Sigmoid colon (tissue), 7 donors: ENCODE results near the gene DHRS3. TPM values are rescaled to one million over a fixed set of nuclear protein-coding genes. Genes with fewer than 3 reads are reported as not detected.
"Not testable (repeated sequence)": the region's sequence is repeated elsewhere in the genome, so short reads cannot be mapped to it uniquely, and the experiment has no call there.

Experiments used
- DNase-seq: peaks from one replicate; pipeline ENCODE4 v3.0.0-alpha.2; 2019
- H3K27ac ChIP-seq, 4 donors: fragments of 200-600 bp; sonication (generic); one replicate each; pipeline ENCODE4 v1.5.1; 2016 to 2019; ENCODE audit warnings: mild to moderate bottlenecking in 1 of 4
- H3K27me3 ChIP-seq, 3 donors: fragments of 200-600 bp; sonication (generic); one replicate each; pipeline ENCODE4 v1.5.1; 2019; ENCODE audit warnings: mild to moderate bottlenecking in 1 of 3
- H3K36me3 ChIP-seq, 4 donors: fragments of 200-600 bp; sonication (generic); one replicate each; pipeline ENCODE4 v1.5.1; 2016 to 2019
- H3K4me1 ChIP-seq, 4 donors: fragments of 200-600 bp; sonication (generic); one replicate each; pipeline ENCODE4 v1.5.1; 2017 to 2019
- H3K4me3 ChIP-seq, 4 donors: fragments of 200-600 bp; sonication (generic); one replicate each; pipeline ENCODE4 v1.5.1; 2017 to 2019; ENCODE audit warnings: mild to moderate bottlenecking in 2 of 4, moderate library complexity in 1 of 4
- H3K9me3 ChIP-seq, 4 donors: fragments of 200-600 bp in 3 of 4; sonication (generic) in 3 of 4; one replicate each; pipeline versions ENCODE4 v1.5.1 to v1.6.1; 2013 to 2019
- CTCF ChIP-seq, 4 experiments: fragments of 450-650 bp in 3 of 4; fragments of 200-600 bp in 1 of 4; IDR thresholded peaks; one replicate each; pipeline ENCODE4 v1.5.1; 2016 to 2019; ENCODE audit warnings: antibody characterized with exemption in 4 of 4, mild to moderate bottlenecking in 3 of 4, moderate library complexity in 2 of 4
- EP300 ChIP-seq, 4 donors: sonication (generic); formaldehyde crosslinking; IDR thresholded peaks; one replicate each; pipeline ENCODE4 v1.6.1; 2017; ENCODE audit warnings: antibody characterized with exemption in 4 of 4
- POLR2A ChIP-seq, 2 donors: fragments of 450-650 bp; IDR thresholded peaks; one replicate each; pipeline ENCODE4 v1.6.1; 2016; ENCODE audit warnings: antibody characterized with exemption in 2 of 2, mild to moderate bottlenecking in 2 of 2, moderate library complexity in 2 of 2
- POLR2AphosphoS5 ChIP-seq, 4 donors: sonication (generic); formaldehyde crosslinking; IDR thresholded peaks; one replicate each; pipeline ENCODE4 v1.6.1; 2017; ENCODE audit warnings: antibody characterized with exemption in 4 of 4
- WGBS, 2 donors: extraction: QIAGEN DNeasy Blood & Tissue Kit; methylation state at CpG; one replicate each; pipeline ENCODE4 v1.1.7; 2013; 5-methylcytosine and 5-hydroxymethylcytosine counted together
- intact Hi-C: fragments of 100-400 bp; cut with DNase I; formaldehyde crosslinking; loops from one replicate; pipeline ENCODE4 v1.15.1; 2023
- polyA plus RNA-seq, 3 donors: library from polyadenylated mRNA; stranded (reverse); fragments of 200-250 nt; gene quantifications; one replicate each; pipeline ENCODE4 v1.2.3, GENCODE V29; 2013
- total RNA-seq, 4 donors: library from RNA; depleted of rRNA; stranded (reverse); fragments of >200 nt; gene quantifications; one replicate each; pipeline ENCODE4 v1.1.0, GENCODE V29; 2016
- donor health status: healthy with polysubstance abuse.
- donor health status: Bipolar disorder and iron deficiency.
- donor health status: healthy.

The DHRS3 gene
- total and polyA plus RNA-seq, 7 donors: 34.8 to 102 (median 47.9) TPM

GRCh38 chr1:12567288-12567819 is 50.7 kb downstream of the DHRS3 start:
- DNase-seq: no peak
- peaks cover 0 to 5% (median 0%) of the 10 kb centered on the region in 4 donors for H3K9me3 ChIP-seq
- H3K4me1 ChIP-seq: peaks cover 0 to 22% (median 11%) of the 10 kb centered on the region in 4 donors
- H3K36me3 ChIP-seq: peaks cover 0 to 44% (median 25%) of the 10 kb centered on the region in 4 donors
- 87 to 91% methylated on average over 9 of the region's 9 CpGs for WGBS, 2 donors
- peak overlapping the region in 3 of 4 donors; percentile 7 to 70 (median 34) for H3K27ac ChIP-seq
- intact Hi-C loops: no loop called here
- H3K4me3 ChIP-seq: no peak overlapping the region
- TF ChIP-seq EP300 (IDR thresholded peaks at IDR 0.05) (no peak), POLR2A (IDR thresholded peaks at IDR 0.05) (no peak), POLR2AphosphoS5 (IDR thresholded peaks at IDR 0.05) (peak in 1 of 4 donors; percentile 10)
- no peaks in the 10 kb centered on the region for H3K27me3 ChIP-seq

DNA sequence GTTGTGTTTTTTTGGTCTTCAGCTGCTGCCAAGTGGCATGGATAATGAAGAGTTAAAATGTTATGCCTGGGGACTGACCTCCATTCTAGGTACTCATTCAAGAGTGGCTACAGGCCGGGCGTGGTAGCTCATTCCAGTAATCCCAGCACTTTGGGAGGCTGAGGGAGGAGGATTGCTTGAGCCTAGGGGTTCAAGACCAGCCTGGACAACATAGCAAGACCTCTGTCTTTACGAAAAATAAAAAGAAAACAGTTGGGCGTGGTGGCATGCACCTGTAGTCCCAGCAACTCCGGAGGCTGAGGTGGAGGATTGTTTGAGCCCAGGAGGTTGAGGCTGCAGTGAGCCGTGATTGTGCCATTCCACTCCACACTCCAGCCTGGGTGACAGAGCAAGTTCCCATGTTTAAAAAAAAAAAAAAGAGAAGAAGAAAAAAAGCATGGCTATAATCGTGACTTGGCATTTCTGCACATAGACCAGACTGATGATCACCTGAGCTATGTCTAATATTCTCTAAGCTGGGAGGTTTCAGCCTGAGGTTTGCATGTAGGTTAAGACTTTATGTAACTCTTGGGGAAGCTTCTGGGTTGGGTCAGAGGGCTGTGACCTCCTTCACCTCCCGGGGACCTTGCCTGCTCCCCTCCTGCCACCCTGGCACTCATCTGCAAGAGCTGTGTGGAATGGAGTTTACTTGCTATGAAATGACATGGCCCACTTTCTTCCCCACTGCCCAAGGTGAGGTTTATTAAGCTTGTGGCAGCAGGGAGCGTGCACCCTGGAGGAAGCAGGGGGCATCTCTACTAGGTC is 51.3 kb downstream of the DHRS3 start:
- WGBS, 2 donors: 78 to 85% methylated on average over 9 of the region's 9 CpGs
- no peaks in the 10 kb centered on the region for H3K27me3 ChIP-seq
- H3K36me3 ChIP-seq: peaks cover 0 to 37% (median 22%) of the 10 kb centered on the region in 4 donors
- TF ChIP-seq POLR2AphosphoS5 (IDR thresholded peaks at IDR 0.05) (no peak), EP300 (IDR thresholded peaks at IDR 0.05) (no peak), CTCF (IDR thresholded peaks at IDR 0.05) (no peak), POLR2A (IDR thresholded peaks at IDR 0.05) (no peak)
- no peak overlapping the region for H3K4me3 ChIP-seq
- peaks cover 0 to 5% (median 0%) of the 10 kb centered on the region in 4 donors for H3K9me3 ChIP-seq
- intact Hi-C loops: no loop called here
- peaks cover 0 to 22% (median 11%) of the 10 kb centered on the region in 4 donors for H3K4me1 ChIP-seq
- H3K27ac ChIP-seq: peak overlapping the region in 3 of 4 donors; percentile 7 to 70 (median 34)
- DNase-seq: no peak

- Histone ChIP-seq H3K9me3 (peaks cover 0 to 5% (median 0%) of the 10 kb centered on the region in 4 donors), H3K27me3 (no peaks in the 10 kb centered on the region), H3K4me3 (no peak overlapping the region), H3K4me1 (peaks cover 0 to 22% (median 11%) of the 10 kb centered on the region in 4 donors), H3K36me3 (peaks cover 0 to 30% (median 18%) of the 10 kb centered on the region in 4 donors), H3K27ac (peak overlapping the region in 3 of 4 donors; percentile 7 to 70 (median 57))
- WGBS, 2 donors: 87 to 91% methylated on average over 7 of the region's 7 CpGs
- no peak for DNase-seq
- intact Hi-C loops: no loop called here
- TF ChIP-seq EP300 (IDR thresholded peaks at IDR 0.05): no peak
- peak in 1 of 4 donors; percentile 15 for TF ChIP-seq POLR2AphosphoS5 (IDR thresholded peaks at IDR 0.05)
Measured at GRCh38 chr1:12565966-12566352, 52.1 kb downstream of the DHRS3 start.

- TF ChIP-seq POLR2A (IDR thresholded peaks at IDR 0.05) (no peak), CTCF (IDR thresholded peaks at IDR 0.05) (no peak), POLR2AphosphoS5 (IDR thresholded peaks at IDR 0.05) (no peak), EP300 (IDR thresholded peaks at IDR 0.05) (no peak)
- Histone ChIP-seq H3K27me3 (no peaks in the 10 kb centered on the region), H3K9me3 (peaks cover 0 to 5% (median 0%) of the 10 kb centered on the region in 4 donors), H3K27ac (peak overlapping the region; percentile 3 to 72 (median 64)), H3K36me3 (peaks cover 0 to 24% (median 14%) of the 10 kb centered on the region in 4 donors), H3K4me3 (no peak overlapping the region), H3K4me1 (peaks cover 0 to 22% (median 11%) of the 10 kb centered on the region in 4 donors)
- 89% methylated on average over 10 of the region's 10 CpGs for WGBS, 2 donors
- intact Hi-C loops: no loop called here
- no peak for DNase-seq
Measured at GRCh38 chr1:12565094-12565965, 52.7 kb downstream of the DHRS3 start.

DNA sequence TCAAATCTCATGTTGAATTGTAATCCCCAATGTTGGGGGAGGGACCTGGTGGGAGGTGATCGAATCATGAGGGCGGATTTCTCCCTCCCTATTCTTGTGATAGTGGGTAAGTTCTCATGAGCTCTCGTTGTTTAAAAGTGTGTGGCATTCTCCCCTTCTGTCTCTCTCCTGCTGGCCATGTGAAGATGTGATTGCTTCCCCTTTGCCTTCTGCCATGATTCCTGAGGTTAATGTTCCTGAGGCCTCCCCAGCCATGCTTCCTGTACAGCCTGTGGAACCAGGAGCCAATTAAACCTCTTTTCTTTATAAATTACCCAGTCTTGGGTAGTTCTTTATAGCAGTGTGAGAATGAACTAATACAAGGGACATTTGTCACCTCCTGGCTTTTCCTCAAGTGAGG is 53.8 kb downstream of the DHRS3 start:
- H3K36me3 ChIP-seq: peaks cover 0 to 20% (median 6%) of the 10 kb centered on the region in 4 donors
- 95 to 97% methylated on average over 3 of the region's 3 CpGs for WGBS, 2 donors
- DNase-seq, H3K9me3 ChIP-seq, H3K27me3 ChIP-seq, intact Hi-C loops, H3K4me3 ChIP-seq: not testable (repeated sequence)
- H3K27ac ChIP-seq: peak overlapping the region in 2 of 4 donors; percentile 70 to 72
- H3K4me1 ChIP-seq: peaks cover 0 to 22% (median 11%) of the 10 kb centered on the region in 4 donors
